Stimulated activated naive CD4-positive, alpha-beta T cell (primary cell): ENCODE measurements around the gene AICDA.

ENCODE experiments used
- DNase-seq, 6 experiments: peaks; one replicate each; lab custom pipeline; 2025; lab: John Stamatoyannopoulos, UW

Gene AICDA

DNA sequence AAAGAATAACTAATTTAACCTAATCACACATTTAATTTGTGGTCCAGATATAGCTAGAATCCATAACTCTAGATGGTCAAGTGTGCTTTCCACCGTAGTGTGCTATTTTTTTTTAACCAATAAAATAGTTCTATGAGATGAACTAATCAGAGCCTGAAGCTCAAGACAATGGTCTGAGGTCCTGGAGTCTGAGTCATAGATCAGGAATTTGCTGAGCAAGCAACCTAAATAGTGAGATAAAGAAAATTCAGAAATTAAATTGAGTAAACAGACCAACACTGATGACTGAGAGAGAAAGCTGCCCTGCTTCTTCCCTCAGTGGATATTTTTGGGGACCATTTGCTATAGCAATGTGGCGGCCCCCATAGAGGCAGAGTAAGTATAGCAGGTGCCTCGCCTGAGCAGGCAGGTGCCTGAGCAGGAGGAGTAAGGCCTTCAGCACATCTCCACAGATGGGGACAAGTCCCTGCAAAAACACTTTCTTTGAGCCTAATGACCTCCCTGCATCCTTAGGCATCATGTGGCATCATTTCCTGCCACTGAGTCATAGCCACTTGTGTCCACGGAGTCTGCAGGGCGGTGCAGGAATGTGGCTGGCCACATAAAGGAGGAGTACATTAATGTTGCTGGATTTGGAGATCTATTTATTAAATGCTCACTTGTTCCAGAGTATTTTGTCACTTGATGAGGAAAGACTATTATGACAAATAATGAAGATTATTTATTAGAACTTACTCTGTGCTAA, 58.0 kb downstream of the AICDA start:
- DNase-seq = no peak

DNA sequence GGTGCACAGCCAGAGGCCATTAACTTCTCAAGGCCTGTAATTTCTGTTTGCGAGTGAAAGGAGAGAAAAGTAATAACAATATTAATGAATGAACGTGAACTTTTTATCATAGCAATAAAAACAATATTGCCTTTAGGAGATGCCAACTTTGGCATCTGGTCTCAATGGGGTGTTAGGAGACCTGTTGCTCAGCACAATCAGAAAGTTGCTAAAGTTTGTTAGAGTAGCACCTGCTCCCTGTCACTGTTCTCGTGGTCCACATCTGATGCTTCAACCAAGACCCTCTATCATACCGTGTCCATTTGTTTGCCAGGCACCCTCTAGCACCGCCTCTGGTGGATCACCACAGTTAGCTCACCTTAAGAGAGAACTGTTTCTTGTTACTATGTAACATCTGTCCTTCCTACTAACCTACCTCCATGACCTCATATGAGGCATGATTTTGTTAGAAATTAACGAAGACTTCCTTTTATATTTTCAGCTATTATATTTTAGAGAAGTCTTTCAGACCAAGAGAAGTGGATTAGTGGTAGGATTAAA, 59.5 kb downstream of the AICDA start:
- no peak for DNase-seq
